Measurements from ENCODE around the gene TMEM217.
A peak's percentile ranks its signal among the peaks of the same experiment; 100 is the strongest.

The TMEM217 gene

GRCh38 chr6:37253486-37254007, 4.4 kb downstream of the TMEM217 start:
- Histone ChIP-seq H3K36me3 (ENCODE audit: control insufficient read depth in 4 of 4, insufficient read depth in 4 of 4, low read length in 3 of 4) (no peaks in the 10 kb centered on the region), H3K27me3 (replicated peaks in 2 of 5; ENCODE audit: control insufficient read depth in 4 of 5, insufficient read depth in 5 of 5, low read length in 4 of 5) (no peaks in the 10 kb centered on the region), H3K4me1 (ENCODE audit: control extremely low read depth in 1 of 4, control insufficient read depth in 4 of 4, insufficient read depth in 4 of 4, low read length in 3 of 4) (peaks cover 7 to 8% (median 7%) of the 10 kb centered on the region in 4 experiments), H3K4me3 (ENCODE audit: control insufficient read depth in 1 of 7, extremely low read depth in 1 of 7, insufficient read depth in 4 of 7, low read depth in 2 of 7, low read length in 6 of 7) (no peak overlapping the region), H3K9me3 (ENCODE audit: control extremely low read depth in 1 of 5, control insufficient read depth in 4 of 5, insufficient read depth in 2 of 5, low read depth in 1 of 5, low read length in 4 of 5) (no peaks in the 10 kb centered on the region), H3K27ac (ENCODE audit: insufficient read depth in 1 of 2, low read depth in 1 of 2, low read length in 2 of 2, poor library complexity in 1 of 2, severe bottlenecking in 2 of 2) (no peak overlapping the region)
- ChIA-PET CTCF (interaction anchor here (1.0 to 1.2 kb wide), 4 partner anchors 18 to 233 kb away, joined by 3 read pairs; no protein-coding TSS in a partner anchor), POLR2A (no interaction called here)
- no peak for DNase-seq

DNA sequence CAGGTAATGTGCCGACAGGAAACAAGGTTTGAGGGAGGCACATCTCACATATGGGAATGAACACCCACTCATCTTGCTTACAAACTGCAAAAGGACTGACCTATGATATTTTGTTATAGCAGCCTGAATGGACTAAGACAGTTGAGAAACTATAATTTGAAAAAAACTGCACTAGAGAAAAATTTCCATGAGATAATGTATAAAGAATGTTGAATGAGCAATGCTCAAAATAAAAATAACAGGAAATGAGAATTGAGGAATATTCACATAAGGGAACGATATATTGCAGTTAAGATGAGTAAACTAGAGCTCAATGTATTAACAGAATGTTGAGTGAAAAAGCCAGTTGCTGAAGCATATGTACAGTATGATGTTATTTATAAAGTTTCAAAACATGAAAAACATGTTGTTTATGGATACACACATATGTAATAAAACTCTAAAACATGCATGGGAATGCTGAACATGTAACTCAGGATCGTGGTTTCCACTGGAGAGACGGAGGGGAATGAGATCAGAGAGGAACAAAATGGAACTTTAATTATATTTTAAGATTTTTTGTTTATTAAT, 6.6 kb downstream of the TMEM217 start:
- no peak overlapping the region for H3K27ac ChIP-seq (ENCODE audit: insufficient read depth in 1 of 2, low read depth in 1 of 2, low read length in 2 of 2, poor library complexity in 1 of 2, severe bottlenecking in 2 of 2)
- no peak for DNase-seq
- CTCF ChIA-PET, result no interaction called here

GRCh38 chr6:37244430-37245310, 13.3 kb downstream of the TMEM217 start:
- POLR2A ChIA-PET, result no interaction called here
- WGBS (ENCODE audit: insufficient coverage), result 99% methylated on average over 5 of the region's 6 CpGs
- peak overlapping the region in 1 of 2 experiments; percentile 2 for H3K27ac ChIP-seq (ENCODE audit: insufficient read depth in 1 of 2, low read depth in 1 of 2, low read length in 2 of 2, poor library complexity in 1 of 2, severe bottlenecking in 2 of 2)

More for the DNA sequence above, 6.6 kb downstream of the TMEM217 start:
- Histone ChIP-seq H3K4me3 (ENCODE audit: control insufficient read depth in 1 of 7, extremely low read depth in 1 of 7, insufficient read depth in 4 of 7, low read depth in 2 of 7, low read length in 6 of 7) (no peak overlapping the region), H3K36me3 (ENCODE audit: control insufficient read depth in 4 of 4, insufficient read depth in 4 of 4, low read length in 3 of 4) (no peaks in the 10 kb centered on the region), H3K9me3 (ENCODE audit: control extremely low read depth in 1 of 5, control insufficient read depth in 4 of 5, insufficient read depth in 2 of 5, low read depth in 1 of 5, low read length in 4 of 5) (no peaks in the 10 kb centered on the region), H3K27me3 (replicated peaks in 2 of 5; ENCODE audit: control insufficient read depth in 4 of 5, insufficient read depth in 5 of 5, low read length in 4 of 5) (no peaks in the 10 kb centered on the region), H3K4me1 (ENCODE audit: control extremely low read depth in 1 of 4, control insufficient read depth in 4 of 4, insufficient read depth in 4 of 4, low read length in 3 of 4) (peaks cover 0 to under 1% (median 0%) of the 10 kb centered on the region in 4 experiments)
- 100% methylated on average over 1 of the region's 4 CpGs for WGBS (ENCODE audit: insufficient coverage)
- POLR2A ChIA-PET, result no interaction called here

DNA sequence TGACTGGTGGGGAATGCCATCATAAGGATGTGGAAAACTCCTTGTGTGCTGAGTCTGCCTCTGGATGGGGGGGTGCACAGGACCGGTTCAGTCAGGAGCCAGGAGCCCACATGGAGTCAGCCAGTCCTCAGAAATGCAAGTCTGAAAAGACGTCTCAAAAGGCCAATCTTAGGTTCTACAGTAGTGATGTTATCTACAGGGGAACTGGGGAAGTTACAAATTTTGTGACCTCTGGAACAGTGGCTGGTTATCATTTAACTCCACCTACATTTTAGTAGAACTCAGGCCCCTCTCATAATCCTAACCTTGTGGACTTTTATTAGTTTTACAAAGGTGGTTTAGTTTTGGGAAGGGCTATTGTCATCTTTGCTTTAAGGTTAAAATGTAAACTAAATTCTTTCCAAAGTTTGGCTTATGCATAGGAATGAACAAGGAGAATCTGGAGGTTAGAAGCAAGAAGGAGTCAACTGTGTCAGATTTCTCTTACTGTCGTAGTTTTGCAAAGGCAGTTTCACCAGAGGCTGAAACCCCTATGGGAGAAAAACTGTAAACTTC, 14.1 kb downstream of the TMEM217 start:
- H3K4me1 ChIP-seq (ENCODE audit: control extremely low read depth in 1 of 4, control insufficient read depth in 4 of 4, insufficient read depth in 4 of 4, low read length in 3 of 4), result peaks cover 0 to 54% (median 9%) of the 10 kb centered on the region in 4 experiments
- CTCF ChIA-PET, result no interaction called here
- H3K9me3 ChIP-seq (ENCODE audit: control extremely low read depth in 1 of 5, control insufficient read depth in 4 of 5, insufficient read depth in 2 of 5, low read depth in 1 of 5, low read length in 4 of 5), result no peaks in the 10 kb centered on the region
- no peaks in the 10 kb centered on the region for H3K27me3 ChIP-seq (replicated peaks in 2 of 5; ENCODE audit: control insufficient read depth in 4 of 5, insufficient read depth in 5 of 5, low read length in 4 of 5)
- no peak overlapping the region for H3K4me3 ChIP-seq (ENCODE audit: control insufficient read depth in 1 of 7, extremely low read depth in 1 of 7, insufficient read depth in 4 of 7, low read depth in 2 of 7, low read length in 6 of 7)
- POLR2A ChIA-PET, result no interaction called here
- no peaks in the 10 kb centered on the region for H3K36me3 ChIP-seq (ENCODE audit: control insufficient read depth in 4 of 4, insufficient read depth in 4 of 4, low read length in 3 of 4)
- 54% methylated on average over 3 of the region's 3 CpGs for WGBS (ENCODE audit: insufficient coverage)
- no peak overlapping the region for H3K27ac ChIP-seq (ENCODE audit: insufficient read depth in 1 of 2, low read depth in 1 of 2, low read length in 2 of 2, poor library complexity in 1 of 2, severe bottlenecking in 2 of 2)
- no peak for DNase-seq

More at GRCh38 chr6:37244430-37245310, 13.3 kb downstream of the TMEM217 start:
- Histone ChIP-seq H3K9me3 (ENCODE audit: control extremely low read depth in 1 of 5, control insufficient read depth in 4 of 5, insufficient read depth in 2 of 5, low read depth in 1 of 5, low read length in 4 of 5) (no peaks in the 10 kb centered on the region), H3K4me3 (ENCODE audit: control insufficient read depth in 1 of 7, extremely low read depth in 1 of 7, insufficient read depth in 4 of 7, low read depth in 2 of 7, low read length in 6 of 7) (no peak overlapping the region), H3K27me3 (replicated peaks in 2 of 5; ENCODE audit: control insufficient read depth in 4 of 5, insufficient read depth in 5 of 5, low read length in 4 of 5) (no peaks in the 10 kb centered on the region), H3K36me3 (ENCODE audit: control insufficient read depth in 4 of 4, insufficient read depth in 4 of 4, low read length in 3 of 4) (no peaks in the 10 kb centered on the region), H3K4me1 (ENCODE audit: control extremely low read depth in 1 of 4, control insufficient read depth in 4 of 4, insufficient read depth in 4 of 4, low read length in 3 of 4) (peaks cover 0 to 48% (median 8%) of the 10 kb centered on the region in 4 experiments)
- CTCF ChIA-PET, result no interaction called here
- DNase-seq, result no peak

GRCh38 chr6:37243131-37243815, 14.7 kb downstream of the TMEM217 start:
- WGBS (ENCODE audit: insufficient coverage), result 83% methylated on average over 3 of the region's 8 CpGs
- POLR2A ChIA-PET, result interaction anchor here (1.2 kb wide), 1 partner anchor 14 kb away, joined by 4 read pairs; the partner anchor contains the start of genes TBC1D22B and TMEM217
- Histone ChIP-seq H3K9me3 (ENCODE audit: control extremely low read depth in 1 of 5, control insufficient read depth in 4 of 5, insufficient read depth in 2 of 5, low read depth in 1 of 5, low read length in 4 of 5) (no peaks in the 10 kb centered on the region), H3K36me3 (ENCODE audit: control insufficient read depth in 4 of 4, insufficient read depth in 4 of 4, low read length in 3 of 4) (no peaks in the 10 kb centered on the region), H3K4me3 (ENCODE audit: control insufficient read depth in 1 of 7, extremely low read depth in 1 of 7, insufficient read depth in 4 of 7, low read depth in 2 of 7, low read length in 6 of 7) (no peak overlapping the region), H3K27ac (ENCODE audit: insufficient read depth in 1 of 2, low read depth in 1 of 2, low read length in 2 of 2, poor library complexity in 1 of 2, severe bottlenecking in 2 of 2) (no peak overlapping the region), H3K4me1 (ENCODE audit: control extremely low read depth in 1 of 4, control insufficient read depth in 4 of 4, insufficient read depth in 4 of 4, low read length in 3 of 4) (peaks cover 0 to 60% (median 9%) of the 10 kb centered on the region in 4 experiments), H3K27me3 (replicated peaks in 2 of 5; ENCODE audit: control insufficient read depth in 4 of 5, insufficient read depth in 5 of 5, low read length in 4 of 5) (no peaks in the 10 kb centered on the region)
- no peak for DNase-seq
- CTCF ChIA-PET, result interaction anchor here (1.2 kb wide), 1 partner anchor 34 kb away, joined by 3 read pairs; no protein-coding TSS in a partner anchor

DNA sequence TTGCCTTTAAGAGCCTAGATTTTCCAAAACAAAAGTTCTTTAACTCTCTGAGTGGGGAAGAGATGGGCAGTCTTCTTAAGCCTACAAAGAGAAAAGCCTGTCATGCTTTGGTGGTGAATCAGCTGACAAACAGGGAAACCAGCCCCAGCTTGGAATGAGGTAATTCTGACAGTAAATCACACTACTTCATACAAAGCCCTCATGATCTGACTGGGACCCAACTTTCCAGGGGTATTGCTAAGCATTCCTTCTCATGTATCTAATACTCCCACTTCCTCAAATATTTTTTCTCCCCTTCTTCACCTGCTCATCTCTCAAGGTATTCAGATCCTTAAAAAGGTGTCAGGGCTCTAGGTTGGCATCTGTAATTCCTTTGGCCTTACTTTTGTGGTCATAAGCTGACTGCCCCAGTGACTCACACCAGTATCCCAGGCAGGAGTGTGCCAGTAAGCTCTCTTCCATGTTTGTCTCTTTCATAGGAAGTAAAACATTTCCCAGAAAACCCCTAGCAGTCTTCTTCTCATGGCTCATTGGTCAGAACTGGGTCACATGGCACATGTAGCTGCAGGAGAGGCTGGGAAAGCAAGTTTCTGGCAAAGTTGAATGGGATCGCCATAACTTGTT, 15.4 kb downstream of the TMEM217 start:
- 100% methylated on average over 1 of the region's 1 CpG for WGBS (ENCODE audit: insufficient coverage)
- Histone ChIP-seq H3K27me3 (replicated peaks in 2 of 5; ENCODE audit: control insufficient read depth in 4 of 5, insufficient read depth in 5 of 5, low read length in 4 of 5) (no peaks in the 10 kb centered on the region), H3K4me1 (ENCODE audit: control extremely low read depth in 1 of 4, control insufficient read depth in 4 of 4, insufficient read depth in 4 of 4, low read length in 3 of 4) (peaks cover 0 to 61% (median 9%) of the 10 kb centered on the region in 4 experiments), H3K36me3 (ENCODE audit: control insufficient read depth in 4 of 4, insufficient read depth in 4 of 4, low read length in 3 of 4) (no peaks in the 10 kb centered on the region), H3K4me3 (ENCODE audit: control insufficient read depth in 1 of 7, extremely low read depth in 1 of 7, insufficient read depth in 4 of 7, low read depth in 2 of 7, low read length in 6 of 7) (no peak overlapping the region), H3K27ac (ENCODE audit: insufficient read depth in 1 of 2, low read depth in 1 of 2, low read length in 2 of 2, poor library complexity in 1 of 2, severe bottlenecking in 2 of 2) (no peak overlapping the region), H3K9me3 (ENCODE audit: control extremely low read depth in 1 of 5, control insufficient read depth in 4 of 5, insufficient read depth in 2 of 5, low read depth in 1 of 5, low read length in 4 of 5) (no peaks in the 10 kb centered on the region)
- peak in 2 of 3 donors; percentile 30 to 44 for DNase-seq
- ChIA-PET POLR2A (interaction anchor here (1.2 kb wide), 1 partner anchor 15 kb away, joined by 4 read pairs; the partner anchor contains the start of genes TBC1D22B and TMEM217), CTCF (interaction anchor here (0.6 to 1.2 kb wide), 3 partner anchors 19 to 33 kb away, joined by 3 to 4 read pairs (median 3); no protein-coding TSS in a partner anchor)
